GM18867 (cell line): ENCODE data around the gene SPATA13.
"Not testable (repeated sequence)": the region's sequence is repeated elsewhere in the genome, so short reads cannot be mapped to it uniquely, and the experiment has no call there.

ENCODE experiments used
- ATAC-seq: cut with Tn5 transposase; IDR thresholded peaks from one replicate; pipeline ENCODE4 v1.9.1; 2021; ENCODE audit warnings: mild to moderate bottlenecking, moderate library complexity; ENCODE audit not compliant: unreplicated experiment

Gene SPATA13

DNA sequence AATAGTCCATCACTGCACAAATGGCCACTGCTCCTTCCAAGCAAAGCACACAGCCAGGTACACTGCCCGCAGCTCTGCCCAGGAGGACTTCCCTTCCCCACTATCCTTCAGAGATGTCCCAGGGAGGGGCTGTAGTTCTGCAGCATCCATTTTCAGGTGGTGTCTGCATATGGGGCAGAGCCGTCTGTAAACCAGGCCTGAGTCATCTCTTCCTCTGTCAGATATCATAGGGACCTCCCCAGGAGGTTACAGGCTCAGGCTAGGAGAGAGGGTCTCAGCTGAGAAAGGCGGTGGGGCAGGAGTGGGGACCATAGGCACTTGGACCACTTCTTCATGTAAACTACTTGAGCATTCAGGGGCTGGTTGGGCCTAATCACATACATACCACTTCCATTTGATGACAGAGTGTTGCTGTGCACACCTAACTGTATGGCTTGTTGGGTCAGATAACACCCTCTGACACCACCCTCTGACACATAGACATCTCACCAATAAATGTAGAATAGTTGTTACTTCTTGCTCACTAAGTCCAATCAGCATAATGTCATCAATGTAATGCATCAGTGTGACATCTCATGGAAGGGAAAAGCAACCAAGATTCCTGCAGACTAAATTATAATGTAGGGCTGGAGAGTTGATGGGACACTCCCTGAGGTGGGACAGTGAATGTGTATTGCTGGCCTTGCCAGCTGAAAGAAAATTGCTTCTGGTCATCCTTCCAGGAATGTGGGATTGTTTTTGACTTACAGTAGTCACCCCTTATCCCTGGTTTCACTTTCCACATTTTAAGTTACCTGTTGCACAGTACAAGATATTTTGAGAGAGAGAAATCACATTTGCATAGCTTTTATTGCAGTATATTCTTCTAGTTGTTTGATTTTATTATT is 189.5 kb downstream of the SPATA13 start:
- not testable (repeated sequence) for ATAC-seq

DNA sequence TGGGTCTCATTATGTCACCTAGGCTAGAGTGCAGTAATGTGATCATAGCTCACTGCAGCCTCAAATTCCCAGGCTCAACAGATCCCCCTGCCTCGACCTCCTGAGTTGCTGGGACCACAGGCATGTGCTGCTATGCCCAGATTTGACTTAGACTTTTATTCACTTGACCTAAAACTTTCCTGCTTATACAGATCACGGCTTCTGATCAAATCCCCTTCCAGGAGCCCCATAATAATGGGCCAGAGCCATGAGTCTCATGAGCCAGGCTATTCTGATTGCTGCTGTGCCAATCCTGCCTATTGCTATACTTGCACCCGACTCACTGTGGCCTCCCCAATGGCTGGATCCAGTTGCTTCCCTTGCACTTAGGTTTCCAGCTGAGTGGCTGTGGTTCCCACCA is 190.9 kb downstream of the SPATA13 start:
- no peak for ATAC-seq

GRCh38 chr13:24353736-24354135 is 193.2 kb downstream of the SPATA13 start:
- no peak for ATAC-seq

DNA sequence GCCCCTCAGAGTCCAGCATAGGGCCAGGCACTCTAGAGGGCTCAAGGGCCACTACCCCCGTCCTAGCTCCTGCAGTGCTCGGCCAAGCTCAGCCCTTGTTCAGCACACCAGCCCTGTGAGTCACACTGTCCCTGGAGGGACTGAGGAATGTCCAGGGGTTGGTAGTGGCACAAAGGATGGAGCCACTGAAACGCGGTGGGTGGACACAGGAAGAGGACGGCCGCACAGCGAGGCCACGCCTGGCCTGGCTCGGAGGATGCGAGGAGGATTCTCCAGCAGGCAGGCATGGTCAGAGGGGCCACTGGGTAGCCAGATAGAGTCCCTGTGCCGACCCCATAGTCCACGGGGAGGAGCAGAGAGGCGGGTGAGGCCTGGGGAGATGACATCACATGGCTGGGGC is 194.6 kb downstream of the SPATA13 start:
- no peak for ATAC-seq

DNA sequence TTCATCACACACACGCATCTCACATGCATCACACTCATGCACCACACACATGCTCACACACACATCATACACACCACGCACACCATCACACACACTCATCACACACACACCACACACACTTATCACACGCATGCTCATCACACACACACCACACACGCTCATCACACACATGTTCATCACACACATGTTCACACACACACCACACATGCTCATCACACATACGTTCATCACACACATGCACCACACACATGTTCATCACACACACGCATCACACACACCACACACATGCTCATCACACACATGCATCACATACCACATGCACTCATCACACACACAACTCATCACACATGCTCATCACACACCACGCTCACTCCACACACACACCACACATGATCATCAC is 195.8 kb downstream of the SPATA13 start:
- no peak for ATAC-seq
